ENCODE measurements around the gene KIF5A. TPM values are rescaled to one million over a fixed set of nuclear protein-coding genes. Genes with fewer than 3 reads are reported as not detected.

The KIF5A gene
- total RNA-seq, 4 donors from 2014 or later: 0.35 to 2.5 (median 1.4) TPM

DNA sequence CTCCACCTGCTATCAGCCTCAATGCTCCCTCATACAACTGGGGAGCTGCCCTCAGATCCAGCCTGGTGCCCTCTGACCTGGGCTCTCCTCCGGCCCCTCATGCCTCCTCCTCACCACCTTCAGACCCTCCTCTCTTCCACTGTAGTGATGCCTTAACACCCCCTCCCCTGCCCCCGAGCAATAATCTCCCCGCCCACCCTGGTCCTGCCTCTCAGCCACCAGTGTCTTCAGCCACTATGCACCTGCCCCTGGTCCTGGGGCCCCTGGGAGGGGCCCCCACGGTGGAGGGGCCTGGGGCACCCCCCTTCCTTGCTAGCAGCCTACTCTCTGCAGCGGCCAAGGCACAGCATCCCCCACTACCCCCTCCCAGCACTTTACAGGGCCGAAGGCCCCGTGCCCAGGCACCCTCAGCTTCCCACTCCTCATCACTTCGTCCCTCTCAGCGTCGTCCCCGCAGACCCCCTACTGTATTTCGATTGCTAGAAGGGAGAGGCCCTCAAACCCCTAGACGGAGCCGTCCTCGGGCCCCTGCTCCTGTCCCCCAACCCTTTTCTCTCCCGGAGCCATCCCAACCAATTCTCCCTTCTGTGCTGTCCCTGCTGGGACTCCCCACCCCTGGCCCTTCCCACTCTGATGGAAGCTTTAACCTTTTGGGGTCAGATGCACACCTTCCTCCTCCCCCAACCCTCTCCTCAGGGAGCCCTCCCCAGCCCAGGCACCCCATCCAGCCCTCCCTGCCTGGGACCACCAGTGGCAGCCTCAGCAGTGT lies 24.0 kb upstream of the KIF5A start:
- Histone ChIP-seq H3K4me1 (peaks cover 4 to 40% (median 20%) of the 10 kb centered on the region in 4 donors), H3K27me3 (no peaks in the 10 kb centered on the region), H3K4me3 (no peak overlapping the region), H3K27ac (no peak overlapping the region), H3K9me3 (no peaks in the 10 kb centered on the region), H3K36me3 (peaks cover 0 to 59% (median 4%) of the 10 kb centered on the region in 3 donors)
- TF ChIP-seq, protein P1, sequence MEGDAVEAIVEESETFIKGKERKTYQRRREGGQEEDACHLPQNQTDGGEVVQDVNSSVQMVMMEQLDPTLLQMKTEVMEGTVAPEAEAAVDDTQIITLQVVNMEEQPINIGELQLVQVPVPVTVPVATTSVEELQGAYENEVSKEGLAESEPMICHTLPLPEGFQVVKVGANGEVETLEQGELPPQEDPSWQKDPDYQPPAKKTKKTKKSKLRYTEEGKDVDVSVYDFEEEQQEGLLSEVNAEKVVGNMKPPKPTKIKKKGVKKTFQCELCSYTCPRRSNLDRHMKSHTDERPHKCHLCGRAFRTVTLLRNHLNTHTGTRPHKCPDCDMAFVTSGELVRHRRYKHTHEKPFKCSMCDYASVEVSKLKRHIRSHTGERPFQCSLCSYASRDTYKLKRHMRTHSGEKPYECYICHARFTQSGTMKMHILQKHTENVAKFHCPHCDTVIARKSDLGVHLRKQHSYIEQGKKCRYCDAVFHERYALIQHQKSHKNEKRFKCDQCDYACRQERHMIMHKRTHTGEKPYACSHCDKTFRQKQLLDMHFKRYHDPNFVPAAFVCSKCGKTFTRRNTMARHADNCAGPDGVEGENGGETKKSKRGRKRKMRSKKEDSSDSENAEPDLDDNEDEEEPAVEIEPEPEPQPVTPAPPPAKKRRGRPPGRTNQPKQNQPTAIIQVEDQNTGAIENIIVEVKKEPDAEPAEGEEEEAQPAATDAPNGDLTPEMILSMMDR (IDR thresholded peaks at IDR 0.05): no peak
- no peak for DNase-seq

DNA sequence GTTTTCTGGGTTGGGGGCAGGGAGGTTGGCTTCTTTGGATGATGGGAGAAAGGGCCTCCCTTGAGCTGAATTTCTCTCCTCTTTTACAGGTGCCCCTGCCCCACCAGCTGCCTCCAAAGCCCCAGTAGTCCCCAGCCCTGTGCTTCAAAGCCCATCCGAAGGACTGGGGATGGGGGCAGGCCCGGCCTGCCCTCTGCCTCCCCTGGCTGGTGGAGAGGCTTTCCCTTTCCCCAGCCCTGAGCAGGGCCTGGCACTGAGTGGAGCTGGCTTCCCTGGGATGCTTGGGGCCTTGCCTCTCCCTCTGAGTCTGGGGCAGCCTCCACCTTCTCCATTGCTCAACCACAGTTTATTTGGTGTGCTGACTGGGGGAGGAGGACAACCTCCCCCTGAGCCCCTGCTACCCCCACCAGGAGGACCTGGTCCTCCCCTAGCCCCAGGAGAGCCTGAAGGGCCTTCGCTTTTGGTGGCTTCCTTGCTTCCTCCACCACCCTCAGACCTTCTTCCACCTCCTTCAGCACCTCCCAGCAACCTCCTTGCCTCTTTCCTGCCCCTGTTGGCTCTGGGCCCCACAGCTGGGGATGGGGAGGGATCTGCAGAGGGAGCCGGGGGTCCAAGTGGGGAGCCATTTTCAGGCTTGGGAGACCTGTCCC lies 23.2 kb upstream of the KIF5A start:
- Histone ChIP-seq H3K4me1 (peaks cover 0 to 32% (median 14%) of the 10 kb centered on the region in 4 donors), H3K27me3 (no peaks in the 10 kb centered on the region), H3K4me3 (no peak overlapping the region), H3K27ac (no peak overlapping the region), H3K36me3 (peaks cover 0 to 67% (median 4%) of the 10 kb centered on the region in 3 donors), H3K9me3 (no peaks in the 10 kb centered on the region)
- no peak for TF ChIP-seq POLR2A (IDR thresholded peaks at IDR 0.05)
- TF ChIP-seq, protein P1 (IDR thresholded peaks at IDR 0.05): no peak
- no peak for DNase-seq

DNA sequence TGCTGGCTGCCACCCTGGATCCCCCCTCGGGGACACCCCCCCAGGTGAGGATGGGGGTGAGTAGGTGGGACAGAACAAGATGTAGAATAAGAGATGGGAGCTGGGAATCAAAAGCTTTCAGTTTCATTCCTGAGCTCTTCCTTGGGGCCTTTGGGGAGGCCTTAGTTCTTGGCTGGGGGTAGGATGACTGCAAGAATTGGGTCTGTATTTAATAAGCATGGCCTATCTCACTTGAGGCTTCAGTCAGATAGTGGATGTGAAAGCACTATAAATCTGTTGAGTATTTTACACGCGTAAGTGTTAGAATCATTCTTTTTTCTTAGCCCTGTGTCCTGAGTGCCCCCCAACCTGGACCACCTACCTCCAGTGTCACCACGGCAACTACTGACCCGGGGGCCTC lies 22.7 kb upstream of the KIF5A start:
- no peak for TF ChIP-seq POLR2A (IDR thresholded peaks at IDR 0.05)
- TF ChIP-seq, protein P1 (IDR thresholded peaks at IDR 0.05): no peak
- Histone ChIP-seq H3K27ac (no peak overlapping the region), H3K9me3 (no peaks in the 10 kb centered on the region), H3K36me3 (peaks cover 0 to 72% (median 4%) of the 10 kb centered on the region in 3 donors), H3K4me1 (peaks cover 0 to 29% (median 10%) of the 10 kb centered on the region in 4 donors), H3K4me3 (no peak overlapping the region), H3K27me3 (no peaks in the 10 kb centered on the region)
- no peak for DNase-seq

DNA sequence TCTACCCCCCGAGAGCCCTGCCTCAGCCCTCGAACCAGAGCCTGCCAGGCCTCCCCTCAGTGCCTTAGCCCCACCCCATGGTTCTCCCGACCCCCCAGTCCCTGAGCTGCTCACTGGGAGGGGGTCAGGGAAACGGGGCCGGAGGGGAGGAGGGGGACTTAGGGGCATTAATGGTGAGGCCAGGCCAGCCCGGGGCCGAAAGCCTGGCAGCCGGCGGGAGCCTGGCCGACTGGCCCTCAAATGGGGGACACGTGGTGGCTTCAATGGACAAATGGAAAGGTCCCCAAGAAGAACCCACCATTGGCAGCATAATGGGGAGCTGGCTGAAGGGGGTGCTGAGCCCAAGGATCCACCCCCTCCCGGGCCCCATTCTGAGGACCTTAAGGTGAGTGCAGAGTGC lies 21.7 kb upstream of the KIF5A start:
- peaks cover 0 to 82% (median 4%) of the 10 kb centered on the region in 3 donors for H3K36me3 ChIP-seq
- H3K27me3 ChIP-seq: no peaks in the 10 kb centered on the region
- peaks cover 0 to 29% (median 10%) of the 10 kb centered on the region in 4 donors for H3K4me1 ChIP-seq
- no peak for TF ChIP-seq POLR2A (IDR thresholded peaks at IDR 0.05)
- TF ChIP-seq, protein P1 (IDR thresholded peaks at IDR 0.05): no peak
- H3K9me3 ChIP-seq: no peaks in the 10 kb centered on the region
- no peak for DNase-seq
- H3K27ac ChIP-seq: no peak overlapping the region
- no peak overlapping the region for H3K4me3 ChIP-seq

DNA sequence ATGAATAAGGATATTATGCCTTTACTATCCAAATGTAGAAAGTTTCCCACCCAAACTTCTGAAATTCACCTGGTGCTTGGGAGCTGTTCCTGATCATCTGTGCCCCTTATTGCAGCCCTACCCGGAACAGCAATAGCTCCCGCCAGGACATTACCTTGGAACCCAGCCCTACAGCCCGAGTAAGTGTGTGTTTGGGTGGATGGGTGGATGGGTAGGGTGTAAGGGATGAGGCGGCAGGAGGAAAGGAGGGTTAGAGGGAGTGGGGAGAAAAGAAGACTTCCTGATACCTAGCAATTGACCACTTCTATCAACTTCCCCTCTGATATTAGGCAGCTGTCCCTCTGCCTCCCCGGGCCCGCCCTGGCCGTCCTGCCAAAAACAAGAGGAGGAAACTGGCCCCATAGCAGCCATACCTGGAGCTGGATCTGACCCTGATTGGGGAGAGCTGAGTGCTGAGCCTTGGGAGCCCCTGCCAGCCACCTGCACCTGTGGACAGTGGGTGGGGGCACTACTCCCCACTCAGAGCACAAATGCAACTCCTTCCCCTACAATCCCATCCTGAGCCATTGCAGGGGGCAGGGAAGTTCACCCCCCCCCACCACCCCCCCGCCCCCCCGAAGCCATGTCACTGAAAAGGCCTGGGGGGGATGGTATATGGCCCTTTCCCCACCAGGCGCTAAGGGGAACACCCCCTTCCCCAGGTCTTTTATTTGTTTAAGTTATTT lies 20.9 kb upstream of the KIF5A start:
- peaks cover 0 to 90% (median 4%) of the 10 kb centered on the region in 3 donors for H3K36me3 ChIP-seq
- no peak overlapping the region for H3K27ac ChIP-seq
- H3K4me1 ChIP-seq: peaks cover 0 to 21% (median 3%) of the 10 kb centered on the region in 4 donors
- H3K9me3 ChIP-seq: no peaks in the 10 kb centered on the region
- TF ChIP-seq, protein P1 (IDR thresholded peaks at IDR 0.05): no peak
- no peak for TF ChIP-seq POLR2A (IDR thresholded peaks at IDR 0.05)
- no peak for DNase-seq
- no peak overlapping the region for H3K4me3 ChIP-seq
- H3K27me3 ChIP-seq: no peaks in the 10 kb centered on the region

All from Peyer's patch (tissue), 4 donors.